HAP-1 (cell line): ENCODE measurements around the gene RILPL1.
"Not testable (repeated sequence)": the region's sequence is repeated elsewhere in the genome, so short reads cannot be mapped to it uniquely, and the experiment has no call there.

Experiments used
- DNase-seq, 2 experiments: peaks; one replicate each; pipeline ENCODE4 v3.0.0-alpha.2; 2016 to 2020; ENCODE audit warnings: low spot score in 2 of 2
- H3K27me3 ChIP-seq: fragments of 250-450 bp; sonication (Bioruptor Pico); 2 replicates; pipeline ENCODE4 v1.5.1; 2020; ENCODE audit warnings: low read depth, mild to moderate bottlenecking, moderate library complexity
- H3K36me3 ChIP-seq: fragments of 250-450 bp; sonication (Bioruptor Pico); replicated peaks from 2 replicates; pipeline ENCODE4 v1.5.1; 2020; ENCODE audit warnings: mild to moderate bottlenecking
- H3K4me1 ChIP-seq: fragments of 250-450 bp; sonication (Bioruptor Pico); 2 replicates; pipeline ENCODE4 v1.5.1; 2020; ENCODE audit warnings: mild to moderate bottlenecking
- H3K4me3 ChIP-seq: fragments of 250-450 bp; sonication (Bioruptor Pico); 2 replicates; pipeline ENCODE4 v1.5.1; 2020; ENCODE audit warnings: mild to moderate bottlenecking, moderate library complexity
- H3K9me3 ChIP-seq: fragments of 250-450 bp; sonication (Bioruptor Pico); 2 replicates; pipeline ENCODE4 v1.5.1; 2020; ENCODE audit warnings: mild to moderate bottlenecking, moderate library complexity
- in situ Hi-C: fragments of 300-500 bp; cut with MboI; formaldehyde crosslinking; loops from 3 replicates; pipeline ENCODE4 v1.14.3; 2020; ENCODE audit warnings: low sequenced_read_pairs, inconsistent platforms, mixed read lengths

Gene RILPL1

GRCh38 chr12:123479442-123480180 lies 53.9 kb downstream of the RILPL1 start:
- Histone ChIP-seq H3K4me1 (no peaks in the 10 kb centered on the region), H3K27me3 (no peaks in the 10 kb centered on the region), H3K36me3 (peaks cover 11% of the 10 kb centered on the region), H3K9me3 (no peaks in the 10 kb centered on the region), H3K4me3 (no peak overlapping the region)
- in situ Hi-C loops = no loop called here
- DNase-seq = no peak

GRCh38 chr12:123478762-123479161 lies 54.8 kb downstream of the RILPL1 start:
- in situ Hi-C loops = no loop called here
- no peaks in the 10 kb centered on the region for H3K4me1 ChIP-seq
- no peak for DNase-seq

GRCh38 chr12:123478069-123478468 lies 55.5 kb downstream of the RILPL1 start:
- in situ Hi-C loops = no loop called here
- Histone ChIP-seq H3K9me3 (no peaks in the 10 kb centered on the region), H3K36me3 (peaks cover 6% of the 10 kb centered on the region), H3K4me1 (no peaks in the 10 kb centered on the region), H3K27me3 (no peaks in the 10 kb centered on the region), H3K4me3 (no peak overlapping the region)
- no peak for DNase-seq

More at GRCh38 chr12:123478762-123479161, 54.8 kb downstream of the RILPL1 start:
- no peaks in the 10 kb centered on the region for H3K9me3 ChIP-seq
- peaks cover 6% of the 10 kb centered on the region for H3K36me3 ChIP-seq
- no peak overlapping the region for H3K4me3 ChIP-seq
- no peaks in the 10 kb centered on the region for H3K27me3 ChIP-seq

GRCh38 chr12:123475246-123475703 lies 58.2 kb downstream of the RILPL1 start:
- no peak for DNase-seq
- H3K4me1 ChIP-seq = no peaks in the 10 kb centered on the region
- in situ Hi-C loops = no loop called here

GRCh38 chr12:123474485-123475245 lies 58.9 kb downstream of the RILPL1 start:
- Histone ChIP-seq H3K4me3 (no peak overlapping the region), H3K9me3 (no peaks in the 10 kb centered on the region), H3K27me3 (no peaks in the 10 kb centered on the region), H3K36me3 (peaks cover 26% of the 10 kb centered on the region), H3K4me1 (no peaks in the 10 kb centered on the region)
- DNase-seq = no peak
- in situ Hi-C loops = no loop called here

More at GRCh38 chr12:123475246-123475703, 58.2 kb downstream of the RILPL1 start:
- Histone ChIP-seq H3K4me3 (no peak overlapping the region), H3K36me3 (peaks cover 23% of the 10 kb centered on the region), H3K27me3 (no peaks in the 10 kb centered on the region), H3K9me3 (no peaks in the 10 kb centered on the region)

GRCh38 chr12:123472438-123472849 lies 61.1 kb downstream of the RILPL1 start:
- Histone ChIP-seq H3K4me1 (no peaks in the 10 kb centered on the region), H3K9me3 (no peaks in the 10 kb centered on the region), H3K27me3 (no peaks in the 10 kb centered on the region), H3K4me3 (no peak overlapping the region), H3K36me3 (peaks cover 22% of the 10 kb centered on the region)
- in situ Hi-C loops = no loop called here
- no peak for DNase-seq

- in situ Hi-C loops = no loop called here
- Histone ChIP-seq H3K27me3 (no peaks in the 10 kb centered on the region), H3K4me3 (no peak overlapping the region), H3K36me3 (peaks cover 21% of the 10 kb centered on the region), H3K9me3 (no peaks in the 10 kb centered on the region), H3K4me1 (no peaks in the 10 kb centered on the region)
- no peak for DNase-seq
Observed at GRCh38 chr12:123471374-123472068, 62.0 kb downstream of the RILPL1 start.

- H3K36me3 ChIP-seq = peaks cover 32% of the 10 kb centered on the region
Observed at GRCh38 chr12:123469978-123470377, 63.5 kb downstream of the RILPL1 start.

GRCh38 chr12:123468786-123469185 lies 64.7 kb downstream of the RILPL1 start:
- no peaks in the 10 kb centered on the region for H3K27me3 ChIP-seq
- in situ Hi-C loops = no loop called here
- H3K4me1 ChIP-seq = no peaks in the 10 kb centered on the region
- peaks cover 38% of the 10 kb centered on the region for H3K36me3 ChIP-seq
- H3K9me3 ChIP-seq = no peaks in the 10 kb centered on the region
- no peak overlapping the region for H3K4me3 ChIP-seq
- DNase-seq = no peak

More at GRCh38 chr12:123469978-123470377, 63.5 kb downstream of the RILPL1 start:
- Histone ChIP-seq H3K4me3 (no peak overlapping the region), H3K9me3 (no peaks in the 10 kb centered on the region), H3K27me3 (no peaks in the 10 kb centered on the region), H3K4me1 (no peaks in the 10 kb centered on the region)
- in situ Hi-C loops = no loop called here
- DNase-seq = no peak

GRCh38 chr12:123465084-123465483 lies 68.4 kb downstream of the RILPL1 start:
- peaks cover 23% of the 10 kb centered on the region for H3K36me3 ChIP-seq
- H3K4me3 ChIP-seq = no peak overlapping the region
- H3K27me3 ChIP-seq = no peaks in the 10 kb centered on the region
- in situ Hi-C loops = no loop called here
- H3K4me1 ChIP-seq = no peaks in the 10 kb centered on the region
- DNase-seq = no peak
- no peaks in the 10 kb centered on the region for H3K9me3 ChIP-seq

GRCh38 chr12:123463174-123463573 lies 70.3 kb downstream of the RILPL1 start:
- not testable (repeated sequence) for H3K9me3 ChIP-seq, DNase-seq
- peaks cover 20% of the 10 kb centered on the region for H3K36me3 ChIP-seq

GRCh38 chr12:123457980-123458779 lies 75.3 kb downstream of the RILPL1 start, which contains the start of gene SNRNP35:
TSS of gene SNRNP35 (plus strand) at chr12:123458139. CDS start at chr12:123465541, 7,402 bp downstream.
- no peaks in the 10 kb centered on the region for H3K9me3 ChIP-seq
- H3K4me3 ChIP-seq = peak within 1 kb of the TSS; percentile 66
- in situ Hi-C loops = no loop called here
- peak; percentile 87 to 89 for DNase-seq
- no peaks in the 10 kb centered on the region for H3K27me3 ChIP-seq
- H3K36me3 ChIP-seq = peaks cover 3% of the 10 kb centered on the region; the same call in 1 of the 2 replicates
- peaks cover 11% of the 10 kb centered on the region for H3K4me1 ChIP-seq

More at GRCh38 chr12:123463174-123463573, 70.3 kb downstream of the RILPL1 start:
- H3K27me3 ChIP-seq, H3K4me3 ChIP-seq, in situ Hi-C loops: not testable (repeated sequence)
- H3K4me1 ChIP-seq = peaks cover 11% of the 10 kb centered on the region

GRCh38 chr12:123453165-123453564 lies 80.4 kb downstream of the RILPL1 start:
- Histone ChIP-seq H3K9me3 (no peaks in the 10 kb centered on the region), H3K4me1 (no peaks in the 10 kb centered on the region), H3K27me3 (no peaks in the 10 kb centered on the region), H3K4me3 (no peak overlapping the region), H3K36me3 (no peaks in the 10 kb centered on the region)
- in situ Hi-C loops = no loop called here
- DNase-seq = no peak
